Measurements from ENCODE around the gene RHEX.

GRCh38 chr1:206142011-206142410 lies 89.0 kb downstream of the RHEX start:
- TF ChIP-seq CTCF (IDR thresholded peaks at IDR 0.05; ENCODE audit: low read depth, low read length) (no peak), EZH2phosphoT487 (IDR thresholded peaks at IDR 0.05; ENCODE audit: low read depth) (no peak)

All from OCI-LY3 (cell line).